Loucy (cell line): ENCODE measurements around the gene SERPINA5.

ENCODE experiments used
- EZH2phosphoT487 ChIP-seq: fragments of 200-600 bp; IDR thresholded peaks from 2 replicates; pipeline ENCODE4 v1.6.1; 2018; ENCODE audit warnings: antibody characterized with exemption, mild to moderate bottlenecking, moderate library complexity, borderline replicate concordance
- TF ChIP-seq, protein P1 (sequence below): fragments of 200-600 bp; sonication (generic); conservative IDR thresholded peaks from 2 replicates; pipeline ENCODE4 v1.5.1; 2014; ENCODE audit warnings: mild to moderate bottlenecking, antibody characterized with exemption, low read length

DNA sequence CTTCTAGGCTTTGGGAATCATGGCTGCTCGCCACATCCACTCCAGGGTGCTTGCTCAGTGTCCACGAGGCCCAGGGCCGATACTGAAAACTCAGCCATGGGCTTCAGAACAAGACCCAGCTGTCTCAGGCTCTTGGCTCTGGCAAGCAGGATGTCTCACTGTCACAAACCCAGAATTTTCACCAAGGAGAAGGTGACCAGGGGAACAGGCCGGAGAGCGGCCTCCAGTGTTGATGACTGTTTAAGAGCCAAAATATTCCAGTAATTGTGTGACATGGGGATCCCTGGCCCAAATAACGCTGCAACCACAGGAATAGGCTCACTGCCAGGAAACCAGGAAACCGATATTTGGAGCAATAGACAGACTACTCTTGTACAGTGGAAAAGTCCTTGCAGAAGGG, 9.8 kb upstream of the SERPINA5 start:
- TF ChIP-seq, protein P1, sequence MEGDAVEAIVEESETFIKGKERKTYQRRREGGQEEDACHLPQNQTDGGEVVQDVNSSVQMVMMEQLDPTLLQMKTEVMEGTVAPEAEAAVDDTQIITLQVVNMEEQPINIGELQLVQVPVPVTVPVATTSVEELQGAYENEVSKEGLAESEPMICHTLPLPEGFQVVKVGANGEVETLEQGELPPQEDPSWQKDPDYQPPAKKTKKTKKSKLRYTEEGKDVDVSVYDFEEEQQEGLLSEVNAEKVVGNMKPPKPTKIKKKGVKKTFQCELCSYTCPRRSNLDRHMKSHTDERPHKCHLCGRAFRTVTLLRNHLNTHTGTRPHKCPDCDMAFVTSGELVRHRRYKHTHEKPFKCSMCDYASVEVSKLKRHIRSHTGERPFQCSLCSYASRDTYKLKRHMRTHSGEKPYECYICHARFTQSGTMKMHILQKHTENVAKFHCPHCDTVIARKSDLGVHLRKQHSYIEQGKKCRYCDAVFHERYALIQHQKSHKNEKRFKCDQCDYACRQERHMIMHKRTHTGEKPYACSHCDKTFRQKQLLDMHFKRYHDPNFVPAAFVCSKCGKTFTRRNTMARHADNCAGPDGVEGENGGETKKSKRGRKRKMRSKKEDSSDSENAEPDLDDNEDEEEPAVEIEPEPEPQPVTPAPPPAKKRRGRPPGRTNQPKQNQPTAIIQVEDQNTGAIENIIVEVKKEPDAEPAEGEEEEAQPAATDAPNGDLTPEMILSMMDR, result no peak
- no peak for TF ChIP-seq EZH2phosphoT487
